Neuronal stem cell (in vitro differentiated cells): ENCODE measurements around the gene SLIT3.
A peak's percentile ranks its signal among the peaks of the same experiment; 100 is the strongest.

Experiments
- DNase-seq: peaks from one replicate; pipeline ENCODE4 v3.0.0-alpha.2; 2013; ENCODE audit warnings: low spot score
- H2AFZ ChIP-seq: one replicate; pipeline ENCODE4 v1.6.1; 2013; ENCODE audit warnings: mild to moderate bottlenecking, low read length, inconsistent platforms
- H2AK5ac ChIP-seq: 2 replicates; pipeline ENCODE4 v1.6.1; 2013; ENCODE audit warnings: low read depth, mild to moderate bottlenecking, inconsistent platforms, low read length, moderate library complexity, mixed read lengths
- H2BK120ac ChIP-seq: 2 replicates; pipeline ENCODE4 v1.6.1; 2013; ENCODE audit warnings: low read depth, mild to moderate bottlenecking, inconsistent platforms, low read length, moderate library complexity, mixed read lengths
- H2BK12ac ChIP-seq: one replicate; pipeline ENCODE4 v1.6.1; 2013; ENCODE audit warnings: low read length, inconsistent platforms
- H2BK15ac ChIP-seq: 2 replicates; pipeline ENCODE4 v1.6.1; 2013; ENCODE audit warnings: mild to moderate bottlenecking, low read length, inconsistent platforms, mixed read lengths
- H2BK5ac ChIP-seq: one replicate; pipeline ENCODE4 v1.6.1; 2013; ENCODE audit warnings: inconsistent platforms, mild to moderate bottlenecking, low read length, moderate library complexity
- H3K14ac ChIP-seq: one replicate; pipeline ENCODE4 v1.6.1; 2013; ENCODE audit warnings: low read length, inconsistent platforms
- H3K18ac ChIP-seq: 2 replicates; pipeline ENCODE4 v1.6.1; 2013; ENCODE audit warnings: low read length, inconsistent platforms
- H3K23ac ChIP-seq: 2 replicates; pipeline ENCODE4 v1.6.1; 2013; ENCODE audit warnings: low read depth, mild to moderate bottlenecking, mixed read lengths, low read length, inconsistent platforms; ENCODE audit not compliant: poor library complexity
- H3K27ac ChIP-seq: replicated peaks from 3 replicates; pipeline ENCODE4 v1.5.1; 2013; ENCODE audit warnings: low read length, inconsistent platforms
- H3K27me3 ChIP-seq, 3 experiments: 2 replicates each; pipeline ENCODE4 v1.6.1; 2013; ENCODE audit warnings: low read length in 3 of 3, mild to moderate bottlenecking in 2 of 3, inconsistent platforms in 1 of 3, low read depth in 1 of 3, mixed read lengths in 1 of 3, moderate library complexity in 1 of 3; ENCODE audit not compliant: control insufficient read depth in 3 of 3, insufficient read depth in 3 of 3
- H3K36me3 ChIP-seq, 2 donors: replicated peaks in 1 of 2; 2 replicates each; pipeline ENCODE4 v1.6.1; 2013; ENCODE audit warnings: low read length in 2 of 2; ENCODE audit not compliant: control insufficient read depth in 2 of 2, insufficient read depth in 2 of 2
- H3K4ac ChIP-seq: 2 replicates; pipeline ENCODE4 v1.6.1; 2013; ENCODE audit warnings: inconsistent platforms, mild to moderate bottlenecking, low read length, moderate library complexity
- H3K4me1 ChIP-seq, 2 donors: 1 replicate in 1 of 2; 2 replicates in 1 of 2; pipeline ENCODE4 v1.6.1; 2013; ENCODE audit warnings: low read length in 2 of 2, low read depth in 1 of 2; ENCODE audit not compliant: control insufficient read depth in 2 of 2, insufficient read depth in 1 of 2
- H3K4me2 ChIP-seq: one replicate; pipeline ENCODE4 v1.6.1; 2013; ENCODE audit warnings: mild to moderate bottlenecking, low read length, inconsistent platforms; ENCODE audit not compliant: insufficient read depth, poor library complexity, severe bottlenecking
- H3K4me3 ChIP-seq, 2 donors: 2 replicates each; pipeline ENCODE4 v1.5.1; 2013; ENCODE audit warnings: low read length in 2 of 2, mild to moderate bottlenecking in 2 of 2, inconsistent platforms in 1 of 2, moderate library complexity in 1 of 2
- H3K79me1 ChIP-seq: one replicate; pipeline ENCODE4 v1.6.1; 2013; ENCODE audit warnings: low read depth, mild to moderate bottlenecking, inconsistent platforms, low read length, moderate library complexity
- H3K9ac ChIP-seq: one replicate; pipeline ENCODE4 v1.6.1; 2013; ENCODE audit warnings: mild to moderate bottlenecking, low read depth, low read length, inconsistent platforms; ENCODE audit not compliant: poor library complexity
- H3K9me3 ChIP-seq, 2 donors: replicated peaks in 1 of 2; 2 replicates each; pipeline versions ENCODE3 to v1.6.1; 2013; ENCODE audit warnings: low read length in 2 of 2, mild to moderate bottlenecking in 2 of 2, inconsistent platforms in 1 of 2, low read depth in 1 of 2, mixed read lengths in 1 of 2, moderate library complexity in 1 of 2; ENCODE audit not compliant: control insufficient read depth in 2 of 2, insufficient read depth in 1 of 2
- H4K8ac ChIP-seq: one replicate; pipeline ENCODE4 v1.6.1; 2013; ENCODE audit warnings: low read depth, mild to moderate bottlenecking, inconsistent platforms, low read length, moderate library complexity
- H4K91ac ChIP-seq: one replicate; pipeline ENCODE4 v1.6.1; 2013; ENCODE audit warnings: low read length, low read depth, mild to moderate bottlenecking, inconsistent platforms; ENCODE audit not compliant: poor library complexity
- WGBS, 2 donors: extraction: QIAGEN DNeasy Blood & Tissue Kit; methylation state at CpG; one replicate each; pipeline ENCODE4 v1.1.7; 2013; ENCODE audit warnings: missing lambda C conversion rate in 2 of 2, mixed read lengths in 1 of 2; ENCODE audit not compliant: insufficient read length in 2 of 2, insufficient replicate concordance in 1 of 2; ENCODE audit errors: extremely low coverage in 2 of 2; 5-methylcytosine and 5-hydroxymethylcytosine counted together

The SLIT3 gene

DNA sequence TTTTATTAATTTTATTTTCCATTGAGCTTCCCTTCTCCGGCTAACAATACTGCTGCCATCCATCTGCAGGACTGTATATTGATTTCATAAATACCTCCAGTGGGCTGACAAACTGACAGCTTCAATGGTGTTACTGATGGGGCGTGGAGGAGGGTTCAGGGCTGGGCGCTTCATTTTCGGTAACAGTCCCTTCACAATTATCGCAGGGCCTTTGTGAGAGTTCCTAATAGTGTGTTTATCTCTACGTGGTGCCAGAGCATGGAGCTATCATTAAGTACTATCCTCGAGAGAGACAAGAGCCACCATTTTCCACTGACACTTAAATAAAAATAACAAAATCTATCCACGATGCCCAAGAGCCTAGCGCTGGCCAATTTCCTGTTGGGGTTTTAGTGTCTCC is 414.8 kb downstream of the SLIT3 start:
- H3K4me3 ChIP-seq, result no peak overlapping the region
- no peak overlapping the region for H3K14ac ChIP-seq
- H3K9me3 ChIP-seq, result no peaks in the 10 kb centered on the region
- no peak overlapping the region for H2BK5ac ChIP-seq
- DNase-seq, result no peak
- no peak overlapping the region for H3K9ac ChIP-seq
- no peak overlapping the region for H2AK5ac ChIP-seq
- peaks cover 36 to 68% of the 10 kb centered on the region in 2 donors for H3K4me1 ChIP-seq
- no peak overlapping the region for H2BK120ac ChIP-seq
- no peak overlapping the region for H2BK12ac ChIP-seq
- WGBS, 2 donors, result no CpG with 5 or more reads among the region's 9 CpGs
- H3K23ac ChIP-seq, result no peak overlapping the region
- H4K91ac ChIP-seq, result no peak overlapping the region
- H3K18ac ChIP-seq, result no peak overlapping the region
- H3K36me3 ChIP-seq, result no peaks in the 10 kb centered on the region
- no peak overlapping the region for H4K8ac ChIP-seq
- no peak overlapping the region for H3K4me2 ChIP-seq
- H3K27ac ChIP-seq, result no peak overlapping the region
- peak overlapping the region; percentile 17 for H2AFZ ChIP-seq
- H3K27me3 ChIP-seq, result no peaks in the 10 kb centered on the region
- no peak overlapping the region for H3K4ac ChIP-seq
- H2BK15ac ChIP-seq, result no peak overlapping the region
- no peaks in the 10 kb centered on the region for H3K79me1 ChIP-seq

DNA sequence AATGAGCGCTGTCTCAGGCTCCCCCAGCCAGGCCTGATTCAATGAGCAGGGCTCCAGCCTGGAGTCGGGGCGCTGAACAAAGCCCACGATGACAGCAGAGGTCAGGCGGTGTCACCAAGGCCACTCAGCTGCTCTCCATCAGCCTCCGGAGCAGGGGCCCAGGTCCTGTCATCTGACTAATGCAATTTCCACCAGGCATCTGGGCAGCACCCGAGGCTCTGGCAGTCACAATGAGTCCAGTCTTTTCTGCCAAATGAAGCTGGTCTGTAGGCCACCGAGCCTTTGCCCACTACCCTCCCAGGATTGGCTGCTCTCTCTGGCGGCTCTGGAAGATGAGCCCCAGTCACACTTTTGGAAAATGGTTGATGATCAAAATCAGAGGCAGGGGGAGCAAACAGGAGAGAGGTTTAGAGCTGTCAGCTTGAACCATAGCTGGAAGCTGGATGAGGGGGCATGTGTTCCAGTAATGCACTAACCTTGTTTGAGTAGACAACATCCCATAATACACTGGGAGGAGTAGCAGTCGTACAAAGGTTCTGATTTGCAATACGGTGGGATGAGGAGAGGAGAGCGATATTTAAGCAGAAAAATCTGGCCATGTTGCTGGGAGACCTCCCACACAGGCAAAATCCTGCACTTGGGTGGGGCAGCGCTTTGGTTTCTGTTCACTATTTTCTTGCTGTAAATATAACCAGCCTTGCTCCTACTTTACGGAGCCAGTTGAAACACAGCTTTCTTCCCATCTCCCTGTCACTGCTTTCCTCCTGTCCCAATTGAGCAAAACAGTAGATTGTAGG is 415.4 kb downstream of the SLIT3 start:
- no peak overlapping the region for H3K27ac ChIP-seq

DNA sequence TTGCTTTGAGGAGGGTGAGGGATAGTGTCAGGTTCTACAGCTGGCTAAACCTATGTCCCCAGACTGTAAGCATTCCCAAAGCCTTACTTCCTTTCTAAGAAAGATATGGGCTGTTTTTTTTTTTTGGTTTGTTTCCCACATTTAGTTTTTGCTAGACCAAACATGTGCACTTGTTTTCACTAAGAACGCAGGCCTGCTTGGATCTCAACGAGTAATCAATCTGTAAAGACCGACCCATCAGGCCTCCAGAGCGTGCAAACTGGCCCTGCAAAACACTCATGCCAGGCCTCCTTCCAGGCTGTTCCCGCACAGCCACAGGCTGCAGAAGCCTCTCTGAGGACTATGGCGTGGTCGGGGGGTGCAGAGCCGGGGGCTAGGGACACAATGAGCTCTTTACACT is 416.9 kb downstream of the SLIT3 start:
- no peak overlapping the region for H4K8ac ChIP-seq

More for the DNA sequence above, 415.4 kb downstream of the SLIT3 start:
- Histone ChIP-seq H3K4me1 (peaks cover 36 to 70% of the 10 kb centered on the region in 2 donors), H2BK5ac (no peak overlapping the region), H2AK5ac (no peak overlapping the region), H3K4ac (no peak overlapping the region), H4K91ac (no peak overlapping the region), H3K9ac (no peak overlapping the region), H2BK12ac (no peak overlapping the region), H2BK15ac (no peak overlapping the region), H2AFZ (peak overlapping the region; percentile 78), H3K23ac (no peak overlapping the region), H4K8ac (no peak overlapping the region), H2BK120ac (no peak overlapping the region), H3K14ac (no peak overlapping the region), H3K18ac (no peak overlapping the region), H3K36me3 (no peaks in the 10 kb centered on the region), H3K79me1 (no peaks in the 10 kb centered on the region), H3K4me3 (peak overlapping the region in 1 of 2 donors; percentile 31), H3K4me2 (no peak overlapping the region), H3K9me3 (no peaks in the 10 kb centered on the region), H3K27me3 (no peaks in the 10 kb centered on the region)
- DNase-seq, result peak; percentile 62
- no CpG with 5 or more reads among the region's 14 CpGs for WGBS, 2 donors

DNA sequence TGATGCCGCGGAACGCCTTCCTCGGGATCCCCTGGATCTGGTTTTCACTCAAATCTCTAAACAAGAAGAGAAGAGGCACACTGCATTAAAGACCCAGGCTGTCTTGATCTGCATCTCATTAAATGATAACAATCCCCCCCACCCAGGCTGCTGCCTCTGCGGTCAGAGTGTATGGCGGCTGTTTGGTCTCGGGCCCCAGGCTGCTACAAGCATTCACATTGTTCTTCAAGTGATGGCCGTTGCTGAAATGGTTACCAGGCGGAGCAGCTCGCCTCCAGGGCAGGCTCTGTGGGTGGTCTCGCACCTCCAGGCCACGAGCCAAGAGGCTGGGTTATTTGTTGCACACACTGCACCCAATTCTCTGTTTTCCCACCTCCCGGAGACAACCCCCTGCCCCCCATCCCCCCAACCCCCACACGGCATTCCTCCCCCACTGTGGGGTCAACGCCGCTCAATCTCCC is 417.6 kb downstream of the SLIT3 start:
- DNase-seq, result no peak
- Histone ChIP-seq H2AK5ac (no peak overlapping the region), H2BK12ac (no peak overlapping the region), H3K4me2 (no peak overlapping the region), H3K23ac (no peak overlapping the region), H3K79me1 (no peaks in the 10 kb centered on the region), H3K4me1 (peaks cover 36 to 68% of the 10 kb centered on the region in 2 donors), H2AFZ (peak overlapping the region; percentile 41), H3K4ac (no peak overlapping the region), H4K91ac (no peak overlapping the region), H3K14ac (no peak overlapping the region), H3K18ac (no peak overlapping the region), H2BK120ac (no peak overlapping the region), H3K9me3 (no peaks in the 10 kb centered on the region), H3K36me3 (no peaks in the 10 kb centered on the region), H2BK5ac (no peak overlapping the region), H3K27me3 (no peaks in the 10 kb centered on the region), H4K8ac (no peak overlapping the region), H2BK15ac (no peak overlapping the region), H3K9ac (no peak overlapping the region), H3K27ac (no peak overlapping the region), H3K4me3 (peak overlapping the region in 1 of 2 donors; percentile 7)
- no CpG with 5 or more reads among the region's 16 CpGs for WGBS, 2 donors

More for the DNA sequence above, 416.9 kb downstream of the SLIT3 start:
- Histone ChIP-seq H2BK12ac (no peak overlapping the region), H3K27ac (no peak overlapping the region), H3K4me1 (peaks cover 35 to 72% of the 10 kb centered on the region in 2 donors), H2BK5ac (no peak overlapping the region), H2BK15ac (no peak overlapping the region), H3K14ac (no peak overlapping the region), H3K79me1 (no peaks in the 10 kb centered on the region), H3K9me3 (no peaks in the 10 kb centered on the region), H2BK120ac (no peak overlapping the region), H3K4me3 (no peak overlapping the region), H2AK5ac (no peak overlapping the region), H4K91ac (no peak overlapping the region), H2AFZ (peak overlapping the region; percentile 38), H3K23ac (no peak overlapping the region), H3K4me2 (no peak overlapping the region), H3K36me3 (no peaks in the 10 kb centered on the region), H3K9ac (no peak overlapping the region), H3K18ac (peak overlapping the region; percentile 71), H3K4ac (no peak overlapping the region), H3K27me3 (no peaks in the 10 kb centered on the region)
- no peak for DNase-seq
- WGBS, 2 donors, result no CpG with 5 or more reads among the region's 8 CpGs
